Hepatocyte (in vitro differentiated cells): ENCODE measurements around the gene APOOL. TPM values are rescaled to one million over a fixed set of nuclear protein-coding genes. Genes with fewer than 3 reads are reported as not detected.

Experiments used
- DNase-seq: peaks from one replicate; pipeline ENCODE4 v3.0.0-alpha.2; 2016; ENCODE audit warnings: low spot score
- H2AFZ ChIP-seq: fragments of 200-600 bp; sonication (generic); 2 replicates; pipeline ENCODE4 v1.6.0; 2016; ENCODE audit warnings: antibody characterized with exemption, mild to moderate bottlenecking
- H3K27ac ChIP-seq: fragments of 200-600 bp; sonication (generic); 2 replicates; pipeline ENCODE4 v1.5.1; 2016; ENCODE audit warnings: mild to moderate bottlenecking
- H3K27me3 ChIP-seq: fragments of 200-600 bp; sonication (generic); 2 replicates; pipeline ENCODE4 v1.6.1; 2016
- H3K36me3 ChIP-seq: fragments of 200-600 bp; sonication (generic); replicated peaks from 2 replicates; pipeline ENCODE4 v1.5.1; 2016; ENCODE audit warnings: low read depth; ENCODE audit not compliant: insufficient read depth
- H3K4me1 ChIP-seq: fragments of 200-600 bp; sonication (generic); 2 replicates; pipeline ENCODE4 v1.5.1; 2016; ENCODE audit warnings: mild to moderate bottlenecking, moderate library complexity; ENCODE audit not compliant: insufficient read depth
- H3K4me2 ChIP-seq: fragments of 200-600 bp; sonication (generic); 2 replicates; pipeline ENCODE4 v1.6.0; 2016
- H3K4me3 ChIP-seq: fragments of 200-600 bp; sonication (generic); 2 replicates; pipeline ENCODE4 v1.5.1; 2016; ENCODE audit warnings: mild to moderate bottlenecking
- H3K79me2 ChIP-seq: fragments of 200-600 bp; sonication (generic); 2 replicates; pipeline ENCODE4 v1.6.0; 2017; ENCODE audit warnings: mild to moderate bottlenecking
- H3K9me2 ChIP-seq: fragments of 200-600 bp; sonication (generic); replicated peaks from 2 replicates; pipeline ENCODE4 v1.6.0; 2017; ENCODE audit warnings: mild to moderate bottlenecking; ENCODE audit not compliant: insufficient read depth
- H3K9me3 ChIP-seq: fragments of 200-600 bp; sonication (generic); 2 replicates; pipeline ENCODE4 v1.5.1; 2016; ENCODE audit warnings: low read depth, mild to moderate bottlenecking
- H4K20me1 ChIP-seq: fragments of 200-600 bp; sonication (generic); 2 replicates; pipeline ENCODE4 v1.6.0; 2016; ENCODE audit warnings: mild to moderate bottlenecking; ENCODE audit not compliant: insufficient read depth, poor library complexity, severe bottlenecking
- EZH2 ChIP-seq: fragments of 200-600 bp; sonication (generic); IDR thresholded peaks from 2 replicates; pipeline ENCODE4 v1.6.1; 2016; ENCODE audit warnings: antibody characterized with exemption, mild to moderate bottlenecking, borderline replicate concordance
- EZH2phosphoT487 ChIP-seq: fragments of 200-600 bp; sonication (generic); IDR thresholded peaks from one replicate; pipeline ENCODE4 v1.6.1; 2018; ENCODE audit warnings: antibody characterized with exemption, mild to moderate bottlenecking, low read depth, moderate library complexity; ENCODE audit not compliant: unreplicated experiment, severe bottlenecking
- WGBS: methylation state at CpG from one replicate; pipeline ENCODE4 v1.1.6; 2016; ENCODE audit warnings: low lambda C conversion rate; ENCODE audit errors: missing lambda C conversion rate; 5-methylcytosine and 5-hydroxymethylcytosine counted together
- polyA plus RNA-seq: library from polyadenylated mRNA; unstranded; fragments of >200 nt; fragmentation: Nextera tagmentation; extraction: Ambion mirVana; gene quantifications from 2 replicates; pipeline ENCODE4 v1.2.1, GENCODE V29; 2016
- total RNA-seq: library from RNA; depleted of rRNA; stranded (reverse); fragments of >200 nt; gene quantifications from 2 replicates; pipeline ENCODE4 v1.2.3, GENCODE V29; 2014
- TF ChIP-seq, protein P1 (sequence below): fragments of 200-600 bp; sonication (generic); IDR thresholded peaks from 2 replicates; pipeline ENCODE4 v1.5.1; 2016; ENCODE audit warnings: antibody characterized with exemption, mild to moderate bottlenecking; ENCODE audit not compliant: poor library complexity

APOOL gene
- total and polyA plus RNA-seq, 2 experiments from 2014 or later, result 5.7 to 23.7 TPM

DNA sequence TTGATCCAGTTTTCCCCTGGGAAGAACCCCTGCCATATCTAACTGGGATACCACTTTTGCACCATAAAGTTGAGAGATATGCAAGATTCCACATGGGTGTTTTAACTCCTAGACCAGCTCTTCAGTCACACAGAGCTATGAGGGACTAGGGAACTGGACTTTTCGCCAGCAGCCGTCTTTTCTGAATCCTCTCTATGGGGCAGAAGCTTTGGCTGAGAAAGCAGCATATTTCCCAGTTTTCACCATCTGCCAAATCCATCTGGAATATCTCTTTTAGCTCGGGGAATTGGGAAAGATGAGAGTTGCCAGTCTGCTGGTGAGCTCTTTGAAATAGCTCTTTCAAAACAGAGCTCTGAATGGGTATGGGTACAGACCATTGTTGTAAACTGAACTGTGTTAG lies 20.9 kb downstream of the APOOL start:
- Histone ChIP-seq H2AFZ (no peak overlapping the region), H4K20me1 (no peaks in the 10 kb centered on the region), H3K9me3 (no peaks in the 10 kb centered on the region), H3K4me2 (no peak overlapping the region), H3K36me3 (no peaks in the 10 kb centered on the region), H3K27ac (no peak overlapping the region), H3K4me3 (no peak overlapping the region), H3K79me2 (peaks cover 3% of the 10 kb centered on the region), H3K27me3 (no peaks in the 10 kb centered on the region), H3K9me2 (no peaks in the 10 kb centered on the region), H3K4me1 (no peaks in the 10 kb centered on the region)
- WGBS, result 85% methylated on average over 3 of the region's 3 CpGs
- DNase-seq, result no peak
- TF ChIP-seq EZH2, result no peak
- TF ChIP-seq, protein P1, sequence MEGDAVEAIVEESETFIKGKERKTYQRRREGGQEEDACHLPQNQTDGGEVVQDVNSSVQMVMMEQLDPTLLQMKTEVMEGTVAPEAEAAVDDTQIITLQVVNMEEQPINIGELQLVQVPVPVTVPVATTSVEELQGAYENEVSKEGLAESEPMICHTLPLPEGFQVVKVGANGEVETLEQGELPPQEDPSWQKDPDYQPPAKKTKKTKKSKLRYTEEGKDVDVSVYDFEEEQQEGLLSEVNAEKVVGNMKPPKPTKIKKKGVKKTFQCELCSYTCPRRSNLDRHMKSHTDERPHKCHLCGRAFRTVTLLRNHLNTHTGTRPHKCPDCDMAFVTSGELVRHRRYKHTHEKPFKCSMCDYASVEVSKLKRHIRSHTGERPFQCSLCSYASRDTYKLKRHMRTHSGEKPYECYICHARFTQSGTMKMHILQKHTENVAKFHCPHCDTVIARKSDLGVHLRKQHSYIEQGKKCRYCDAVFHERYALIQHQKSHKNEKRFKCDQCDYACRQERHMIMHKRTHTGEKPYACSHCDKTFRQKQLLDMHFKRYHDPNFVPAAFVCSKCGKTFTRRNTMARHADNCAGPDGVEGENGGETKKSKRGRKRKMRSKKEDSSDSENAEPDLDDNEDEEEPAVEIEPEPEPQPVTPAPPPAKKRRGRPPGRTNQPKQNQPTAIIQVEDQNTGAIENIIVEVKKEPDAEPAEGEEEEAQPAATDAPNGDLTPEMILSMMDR, result no peak
- no peak for TF ChIP-seq EZH2phosphoT487

DNA sequence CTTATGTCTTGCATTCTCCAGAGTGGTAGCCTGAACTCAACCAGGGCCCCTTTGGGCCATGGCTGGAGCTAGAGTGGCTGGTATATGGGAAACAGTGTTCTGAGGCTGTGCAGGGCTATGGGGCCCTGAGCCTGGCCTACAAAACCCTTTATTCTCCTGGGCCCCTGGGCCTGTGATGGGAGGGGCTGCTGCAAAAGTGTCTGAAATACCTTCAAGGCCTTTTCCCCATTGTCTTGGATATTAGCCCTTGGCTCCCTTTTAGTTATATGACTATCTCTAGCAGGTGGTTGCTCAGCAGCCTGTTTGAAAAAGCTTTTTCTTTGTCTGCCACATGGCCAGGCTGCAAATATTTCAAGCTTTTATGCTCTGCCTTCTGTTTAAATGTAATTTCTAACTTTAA lies 22.5 kb downstream of the APOOL start:
- H3K9me3 ChIP-seq, result no peaks in the 10 kb centered on the region
- no peaks in the 10 kb centered on the region for H3K36me3 ChIP-seq
- TF ChIP-seq EZH2phosphoT487 (no peak), EZH2 (no peak)
- TF ChIP-seq, protein P1, result no peak
- no peaks in the 10 kb centered on the region for H3K9me2 ChIP-seq
- H3K27ac ChIP-seq, result no peak overlapping the region
- no peak for DNase-seq
- no peaks in the 10 kb centered on the region for H4K20me1 ChIP-seq
- H3K79me2 ChIP-seq, result peaks cover 3% of the 10 kb centered on the region
- no peaks in the 10 kb centered on the region for H3K4me1 ChIP-seq
- no peaks in the 10 kb centered on the region for H3K27me3 ChIP-seq
- no peak overlapping the region for H3K4me2 ChIP-seq
- no peak overlapping the region for H3K4me3 ChIP-seq
- no peak overlapping the region for H2AFZ ChIP-seq

DNA sequence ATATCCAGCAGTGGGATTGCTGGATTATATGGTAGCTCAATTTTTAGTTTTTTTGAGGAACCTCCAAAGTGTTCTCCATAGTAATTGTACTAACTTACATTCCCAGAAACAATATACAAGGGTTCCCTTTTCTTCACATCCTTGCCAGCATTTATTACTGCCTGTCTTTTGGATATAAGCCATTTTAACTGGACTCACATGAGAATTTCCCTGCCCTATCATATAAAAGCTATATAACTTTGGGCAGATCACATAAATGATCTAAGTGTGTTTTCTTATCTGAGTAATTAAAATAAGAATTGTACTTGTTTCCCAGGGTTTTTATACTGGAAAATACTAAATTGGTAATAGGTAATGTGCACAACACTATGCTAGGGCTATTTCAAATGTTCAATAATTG lies 25.4 kb downstream of the APOOL start:
- H3K79me2 ChIP-seq, result peaks cover 3% of the 10 kb centered on the region
- no peaks in the 10 kb centered on the region for H3K27me3 ChIP-seq
- no peaks in the 10 kb centered on the region for H3K36me3 ChIP-seq
- H3K4me3 ChIP-seq, result no peak overlapping the region
- no peak overlapping the region for H2AFZ ChIP-seq
- no peaks in the 10 kb centered on the region for H3K9me2 ChIP-seq
- no peak overlapping the region for H3K27ac ChIP-seq
- H3K9me3 ChIP-seq, result no peaks in the 10 kb centered on the region
- H3K4me1 ChIP-seq, result no peaks in the 10 kb centered on the region
- no peak overlapping the region for H3K4me2 ChIP-seq
- no peaks in the 10 kb centered on the region for H4K20me1 ChIP-seq
- TF ChIP-seq, protein P1, result no peak
- TF ChIP-seq EZH2phosphoT487 (no peak), EZH2 (no peak)
- DNase-seq, result no peak

DNA sequence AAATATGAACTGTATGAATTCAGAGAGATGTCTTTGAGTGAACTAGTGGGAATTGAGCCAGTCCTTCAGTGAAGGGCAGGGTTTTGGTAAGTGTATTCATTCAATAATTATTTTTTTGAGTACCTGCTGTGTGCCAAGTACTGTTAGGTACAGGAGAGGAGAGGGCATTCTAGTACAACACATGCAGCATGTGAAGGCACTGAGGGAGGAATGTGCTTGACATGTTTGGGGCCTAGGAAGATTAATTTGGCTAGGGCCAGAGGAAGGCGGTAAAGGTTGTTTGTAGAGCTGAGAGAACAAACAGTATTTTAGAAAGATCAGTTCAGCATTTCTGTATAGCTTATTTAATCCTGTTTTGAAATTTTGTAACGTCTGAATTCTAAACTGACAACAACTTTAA lies 27.8 kb downstream of the APOOL start:
- no peak for DNase-seq
- Histone ChIP-seq H3K36me3 (no peaks in the 10 kb centered on the region), H3K9me3 (no peaks in the 10 kb centered on the region), H4K20me1 (no peaks in the 10 kb centered on the region), H3K27me3 (no peaks in the 10 kb centered on the region), H3K4me2 (no peak overlapping the region), H3K4me1 (no peaks in the 10 kb centered on the region), H3K79me2 (peaks cover 19% of the 10 kb centered on the region), H3K9me2 (no peaks in the 10 kb centered on the region), H3K4me3 (no peak overlapping the region), H2AFZ (no peak overlapping the region), H3K27ac (no peak overlapping the region)
- 64% methylated on average over 2 of the region's 2 CpGs for WGBS
- TF ChIP-seq EZH2 (no peak), EZH2phosphoT487 (no peak)
- TF ChIP-seq, protein P1, result no peak
